Measurements from ENCODE around the gene TMEM98.
"Not testable (repeated sequence)": the region's sequence is repeated elsewhere in the genome, so short reads cannot be mapped to it uniquely, and the experiment has no call there.

TMEM98 gene

DNA sequence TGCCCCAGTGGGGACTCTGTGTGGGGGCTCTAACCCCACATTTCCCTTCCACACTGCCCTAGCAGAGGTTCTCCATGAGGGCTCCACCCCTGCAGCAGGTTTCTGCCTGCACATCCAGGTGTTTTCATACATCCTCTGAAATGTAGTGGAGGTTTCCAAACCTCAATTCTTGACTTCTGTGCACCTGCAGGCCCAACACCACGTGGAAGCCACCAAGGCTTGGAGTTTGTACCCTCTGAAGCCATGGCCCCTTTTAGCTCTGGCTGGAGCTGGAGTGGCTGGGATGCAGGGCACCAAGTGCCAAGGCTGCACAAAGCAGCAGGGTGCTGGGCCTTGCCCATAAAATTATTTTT is 59.5 kb downstream of the TMEM98 start:
- DNase-seq, result not testable (repeated sequence)

DNA sequence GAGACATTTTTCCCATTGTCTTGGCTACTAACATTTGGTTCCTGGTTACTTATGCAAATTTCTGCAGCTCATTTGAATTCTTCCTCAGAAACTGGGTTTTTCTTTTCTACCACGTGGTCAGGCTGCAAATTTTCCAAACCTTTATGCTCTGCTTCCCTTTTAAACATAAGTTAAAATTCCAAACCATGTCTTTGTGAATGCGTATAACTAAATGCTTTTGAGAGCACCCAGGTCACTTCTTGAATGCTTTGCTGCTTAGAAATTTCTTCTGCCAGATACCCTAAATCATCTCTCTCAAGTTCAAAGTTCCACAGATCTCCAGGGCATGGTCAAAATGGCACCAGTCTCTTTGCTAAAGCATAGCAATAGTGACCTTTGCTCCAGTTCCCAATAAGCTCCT is 59.9 kb downstream of the TMEM98 start:
- DNase-seq, result not testable (repeated sequence)

DNA sequence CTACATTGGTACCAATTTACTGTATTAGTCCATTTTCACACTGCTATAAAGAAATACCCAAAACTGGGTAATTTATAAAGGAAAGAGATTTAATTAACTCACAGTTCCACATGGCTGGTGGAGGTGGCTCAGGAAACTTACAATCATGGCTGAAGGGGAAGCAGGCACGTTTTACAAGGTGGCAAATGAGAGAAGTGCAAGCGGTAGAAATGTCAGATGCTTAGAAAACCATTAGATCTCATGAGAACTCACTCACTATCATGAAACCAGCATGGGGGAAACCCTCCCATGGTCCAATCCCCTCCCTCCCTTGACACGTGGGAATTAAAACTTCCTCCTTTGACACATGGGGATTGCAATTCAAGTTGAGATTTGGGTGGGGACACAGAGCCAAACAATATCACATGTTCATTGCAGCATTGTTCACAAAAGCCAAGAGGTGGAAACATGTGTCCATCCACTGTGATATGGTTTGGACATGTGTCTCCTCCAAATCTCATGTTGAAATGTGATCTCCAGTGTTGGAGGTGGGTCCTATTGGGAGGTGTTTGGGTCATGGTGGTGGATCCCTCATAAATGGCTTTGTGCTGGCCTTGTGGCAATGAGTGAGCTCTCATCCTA is 60.6 kb downstream of the TMEM98 start:
- DNase-seq, result no peak

GRCh38 chr17:32992321-32993033 is 64.5 kb downstream of the TMEM98 start:
- DNase-seq, result no peak

GRCh38 chr17:32993977-32994376 is 66.0 kb downstream of the TMEM98 start:
- DNase-seq, result no peak

Data from activated CD4-positive, alpha-beta T cell treated with anti-CD3 and anti-CD28 coated beads, Interleukin-2, amount 50 U/mL, for 4 hours (primary cell).